ENCODE results near the gene S100A16. TPM values are rescaled to one million over a fixed set of nuclear protein-coding genes. Genes with fewer than 3 reads are reported as not detected.

Gene S100A16
- polyA plus RNA-seq, 1 donor (not counting 4 experiments of a cell fraction or from before 2014, with no cell fraction given): 1,620 TPM

GRCh38 chr1:153573351-153573750 lies 39.6 kb downstream of the S100A16 start:
- no peaks in the 10 kb centered on the region for H3K9me3 ChIP-seq (ENCODE audit: control insufficient read depth, low read depth, low read length)
- H3K79me2 ChIP-seq (ENCODE audit: control insufficient read depth, insufficient read depth, low read length): no peaks in the 10 kb centered on the region
- FAIRE-seq (no peak), DNase-seq (ENCODE audit: low read depth, low spot score) (no peak)
- H3K9ac ChIP-seq (ENCODE audit: control insufficient read depth, extremely low read depth, insufficient read depth, low read length): no peak overlapping the region
- H4K20me1 ChIP-seq (ENCODE audit: control insufficient read depth, extremely low read depth, insufficient read depth, low read length): no peaks in the 10 kb centered on the region
- no peak overlapping the region for H2AFZ ChIP-seq (ENCODE audit: control insufficient read depth, low read length)
- no peaks in the 10 kb centered on the region for H3K36me3 ChIP-seq (ENCODE audit: control insufficient read depth in 2 of 2, extremely low read depth in 1 of 2, insufficient read depth in 2 of 2, low read length in 2 of 2)
- no peaks in the 10 kb centered on the region for H3K27me3 ChIP-seq (ENCODE audit: control insufficient read depth, extremely low read depth, insufficient read depth, low read length)
- dilution Hi-C loops (cut with MboI; ENCODE audit: extremely low pct_ligation_motif_present, low sequenced_read_pairs): no loop called here
- peak overlapping the region; percentile 81 for H3K27ac ChIP-seq (ENCODE audit: control insufficient read depth, insufficient read depth, low read length)
- no peak overlapping the region for H3K4me3 ChIP-seq (ENCODE audit: control insufficient read depth in 2 of 3, extremely low read depth in 1 of 3, insufficient read depth in 2 of 3, low read depth in 1 of 3, low read length in 3 of 3)
- TF ChIP-seq CTCF (optimal IDR thresholded peaks at IDR 0.05 in 1 of 3, IDR thresholded peaks at IDR 0.05 in 1 of 3, conservative IDR thresholded peaks at IDR 0.05 in 1 of 3; ENCODE audit: extremely low read depth in 1 of 3, insufficient read depth in 2 of 3, low read length in 3 of 3) (no peak), EZH2 (IDR thresholded peaks at IDR 0.05; ENCODE audit: low read length) (no peak)
- peak overlapping the region; percentile 81 for H3K4me2 ChIP-seq (ENCODE audit: control insufficient read depth, extremely low read depth, insufficient read depth, low read depth, low read length)
- no peaks in the 10 kb centered on the region for H3K9me1 ChIP-seq (ENCODE audit: control insufficient read depth, extremely low read depth, insufficient read depth, low read length)
- H3K4me1 ChIP-seq (ENCODE audit: control insufficient read depth, extremely low read depth, insufficient read depth, low read length): peaks cover 45% of the 10 kb centered on the region

GRCh38 chr1:153572569-153573015 lies 40.3 kb downstream of the S100A16 start:
- Histone ChIP-seq H3K4me1 (ENCODE audit: control insufficient read depth, extremely low read depth, insufficient read depth, low read length) (peaks cover 45% of the 10 kb centered on the region), H4K20me1 (ENCODE audit: control insufficient read depth, extremely low read depth, insufficient read depth, low read length) (no peaks in the 10 kb centered on the region), H3K27me3 (ENCODE audit: control insufficient read depth, extremely low read depth, insufficient read depth, low read length) (no peaks in the 10 kb centered on the region), H3K4me3 (ENCODE audit: control insufficient read depth in 2 of 3, extremely low read depth in 1 of 3, insufficient read depth in 2 of 3, low read depth in 1 of 3, low read length in 3 of 3) (no peak overlapping the region), H3K79me2 (ENCODE audit: control insufficient read depth, insufficient read depth, low read length) (no peaks in the 10 kb centered on the region), H3K4me2 (ENCODE audit: control insufficient read depth, extremely low read depth, insufficient read depth, low read depth, low read length) (peak overlapping the region; percentile 81), H3K9me1 (ENCODE audit: control insufficient read depth, extremely low read depth, insufficient read depth, low read length) (no peaks in the 10 kb centered on the region), H3K36me3 (ENCODE audit: control insufficient read depth in 2 of 2, extremely low read depth in 1 of 2, insufficient read depth in 2 of 2, low read length in 2 of 2) (no peaks in the 10 kb centered on the region), H2AFZ (ENCODE audit: control insufficient read depth, low read length) (no peak overlapping the region), H3K9ac (ENCODE audit: control insufficient read depth, extremely low read depth, insufficient read depth, low read length) (peak overlapping the region; percentile 52), H3K9me3 (ENCODE audit: control insufficient read depth, low read depth, low read length) (no peaks in the 10 kb centered on the region), H3K27ac (ENCODE audit: control insufficient read depth, insufficient read depth, low read length) (peak overlapping the region; percentile 81)
- peak; percentile 44 for FAIRE-seq
- dilution Hi-C loops (cut with MboI; ENCODE audit: extremely low pct_ligation_motif_present, low sequenced_read_pairs): no loop called here
- no peak for TF ChIP-seq EZH2 (IDR thresholded peaks at IDR 0.05; ENCODE audit: low read length)
- peak in 2 of 3 experiments; percentile 83 to 95 for TF ChIP-seq CTCF (optimal IDR thresholded peaks at IDR 0.05 in 1 of 3, IDR thresholded peaks at IDR 0.05 in 1 of 3, conservative IDR thresholded peaks at IDR 0.05 in 1 of 3; ENCODE audit: extremely low read depth in 1 of 3, insufficient read depth in 2 of 3, low read length in 3 of 3)
- no peak for DNase-seq (ENCODE audit: low read depth, low spot score)

Data from keratinocyte (primary cell).